Putamen (tissue), 1 donor: Measurements from ENCODE around the gene ZFP14.
"Not testable (repeated sequence)": the region's sequence is repeated elsewhere in the genome, so short reads cannot be mapped to it uniquely, and the experiment has no call there.

Source experiments
- DNase-seq: peaks from one replicate; pipeline ENCODE4 v3.0.0-alpha.2; 2016; ENCODE audit warnings: low spot score

ZFP14 gene

GRCh38 chr19:36330216-36330615 lies 48.8 kb downstream of the ZFP14 start:
- no peak for DNase-seq

GRCh38 chr19:36329534-36329933 lies 49.5 kb downstream of the ZFP14 start:
- DNase-seq, result not testable (repeated sequence)

DNA sequence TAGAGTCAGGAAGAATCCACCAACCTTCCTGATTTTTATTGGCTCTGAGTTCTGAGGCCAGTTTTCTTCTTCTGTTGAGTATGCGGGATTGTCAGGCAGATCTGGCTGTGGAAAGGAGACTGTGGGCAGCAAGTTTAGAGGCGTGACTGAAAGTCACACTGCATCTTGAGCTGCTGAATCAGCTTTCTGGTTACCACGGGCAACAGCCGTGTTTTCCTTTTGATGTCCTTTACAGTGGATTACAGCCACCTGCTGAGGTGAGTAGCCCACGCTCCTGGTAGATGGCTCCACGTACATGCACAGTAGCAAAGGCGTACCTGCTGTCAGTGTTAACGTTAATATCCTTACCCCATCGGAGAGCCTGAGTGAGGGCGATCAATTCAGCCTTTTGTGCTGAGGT lies 52.4 kb downstream of the ZFP14 start:
- DNase-seq, result not testable (repeated sequence)

DNA sequence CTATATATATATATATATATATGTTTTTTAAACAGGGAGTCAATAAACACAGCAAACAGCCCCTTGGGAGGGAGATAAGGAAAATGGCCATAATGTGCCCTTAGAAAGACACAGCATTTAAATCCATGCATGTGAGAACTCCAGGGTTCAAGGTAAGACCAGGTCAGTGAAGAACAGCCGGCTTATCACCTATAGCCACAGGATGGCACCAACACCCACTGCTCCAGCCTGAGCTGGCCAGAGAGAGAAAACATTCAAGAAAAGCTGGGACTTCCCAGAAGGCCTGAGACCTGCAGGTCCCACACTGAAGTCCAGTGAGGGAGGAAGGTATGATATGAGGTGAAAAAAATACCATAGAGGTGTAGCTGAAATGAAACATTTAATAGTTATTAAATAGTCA lies 63.8 kb downstream of the ZFP14 start:
- not testable (repeated sequence) for DNase-seq

GRCh38 chr19:36314053-36314452 lies 64.9 kb downstream of the ZFP14 start:
- not testable (repeated sequence) for DNase-seq

DNA sequence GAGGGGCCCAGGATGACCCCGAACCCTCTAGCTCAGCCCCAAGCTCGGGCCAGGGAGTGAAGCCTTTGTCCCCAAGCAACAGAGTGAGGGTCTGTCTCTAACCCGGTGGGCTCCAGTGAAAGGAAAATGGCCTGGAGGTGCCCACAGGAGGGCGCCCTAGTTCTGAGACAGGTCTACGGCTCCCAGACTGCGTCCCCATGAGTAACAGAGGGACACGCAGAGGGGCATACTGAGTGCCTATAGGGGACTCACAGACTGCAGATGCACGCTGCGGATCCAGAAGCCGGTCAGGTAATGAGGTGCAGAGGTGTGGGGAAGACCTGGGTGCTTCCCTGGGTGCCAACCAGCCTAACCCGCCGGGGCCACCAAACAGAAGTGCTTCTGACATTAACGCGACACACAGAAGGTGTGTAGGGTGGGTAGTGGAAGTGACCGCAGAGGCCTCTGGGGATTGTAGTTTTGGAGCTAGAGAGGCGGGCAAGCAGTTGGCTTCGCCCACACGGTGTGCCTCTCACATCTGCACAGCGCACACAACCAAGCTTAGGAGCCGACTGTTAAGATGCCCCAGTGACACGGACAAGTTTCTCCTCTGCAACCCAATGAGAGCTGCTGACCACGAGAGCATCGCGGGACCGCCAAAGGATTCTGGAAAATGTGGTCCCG lies 67.8 kb downstream of the ZFP14 start:
- not testable (repeated sequence) for DNase-seq

- not testable (repeated sequence) for DNase-seq
Observed at GRCh38 chr19:36310416-36310990, 68.5 kb downstream of the ZFP14 start.

- not testable (repeated sequence) for DNase-seq
Observed at GRCh38 chr19:36309759-36310158, 69.2 kb downstream of the ZFP14 start.

DNA sequence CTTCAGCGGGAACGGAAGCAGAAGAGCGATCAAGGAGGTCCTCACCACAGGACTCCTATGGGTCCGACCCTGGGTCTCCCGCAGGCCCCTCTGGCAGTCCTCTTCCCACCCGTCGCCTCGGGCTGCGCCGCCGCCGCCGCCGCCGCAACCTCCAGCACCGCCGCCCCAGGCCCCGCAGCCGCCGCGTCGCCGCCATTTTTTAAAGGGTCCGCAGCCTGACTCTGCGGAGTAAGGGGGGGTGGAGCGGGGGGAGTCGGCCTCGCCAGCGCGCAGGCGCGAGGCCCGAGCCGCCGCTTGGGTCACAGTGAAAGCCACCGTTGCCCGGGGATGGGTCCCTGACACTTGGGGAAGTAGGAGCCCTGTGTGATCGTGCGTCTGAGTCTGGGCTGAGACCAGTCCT lies 69.7 kb downstream of the ZFP14 start:
- not testable (repeated sequence) for DNase-seq

DNA sequence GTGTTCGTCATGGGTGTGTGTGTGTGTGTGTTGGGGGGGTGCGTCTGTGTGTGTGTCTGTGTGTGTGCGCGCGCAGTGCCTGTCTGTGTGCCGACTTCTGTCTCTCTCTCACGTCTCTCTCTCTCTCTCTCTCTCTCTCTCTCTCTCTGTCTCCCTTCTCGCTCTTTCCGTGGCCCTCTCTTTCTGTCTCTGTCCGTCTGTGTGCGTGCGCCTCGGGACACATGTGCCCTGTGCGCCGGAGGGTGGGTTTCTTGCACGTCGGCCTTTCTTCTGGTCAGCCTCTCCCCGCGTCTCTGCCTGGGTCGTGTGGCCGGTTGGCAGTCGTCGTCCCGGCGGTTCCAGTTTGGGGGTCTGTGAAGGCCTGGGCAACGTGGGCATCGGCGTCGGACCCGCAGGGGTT lies 86.7 kb downstream of the ZFP14 start:
- not testable (repeated sequence) for DNase-seq
